ENCODE results near the gene OXLD1. TPM values are rescaled to one million over a fixed set of nuclear protein-coding genes. Genes with fewer than 3 reads are reported as not detected.

The OXLD1 gene
- total RNA-seq, 1 experiment from 2014 or later: 42.8 TPM

DNA sequence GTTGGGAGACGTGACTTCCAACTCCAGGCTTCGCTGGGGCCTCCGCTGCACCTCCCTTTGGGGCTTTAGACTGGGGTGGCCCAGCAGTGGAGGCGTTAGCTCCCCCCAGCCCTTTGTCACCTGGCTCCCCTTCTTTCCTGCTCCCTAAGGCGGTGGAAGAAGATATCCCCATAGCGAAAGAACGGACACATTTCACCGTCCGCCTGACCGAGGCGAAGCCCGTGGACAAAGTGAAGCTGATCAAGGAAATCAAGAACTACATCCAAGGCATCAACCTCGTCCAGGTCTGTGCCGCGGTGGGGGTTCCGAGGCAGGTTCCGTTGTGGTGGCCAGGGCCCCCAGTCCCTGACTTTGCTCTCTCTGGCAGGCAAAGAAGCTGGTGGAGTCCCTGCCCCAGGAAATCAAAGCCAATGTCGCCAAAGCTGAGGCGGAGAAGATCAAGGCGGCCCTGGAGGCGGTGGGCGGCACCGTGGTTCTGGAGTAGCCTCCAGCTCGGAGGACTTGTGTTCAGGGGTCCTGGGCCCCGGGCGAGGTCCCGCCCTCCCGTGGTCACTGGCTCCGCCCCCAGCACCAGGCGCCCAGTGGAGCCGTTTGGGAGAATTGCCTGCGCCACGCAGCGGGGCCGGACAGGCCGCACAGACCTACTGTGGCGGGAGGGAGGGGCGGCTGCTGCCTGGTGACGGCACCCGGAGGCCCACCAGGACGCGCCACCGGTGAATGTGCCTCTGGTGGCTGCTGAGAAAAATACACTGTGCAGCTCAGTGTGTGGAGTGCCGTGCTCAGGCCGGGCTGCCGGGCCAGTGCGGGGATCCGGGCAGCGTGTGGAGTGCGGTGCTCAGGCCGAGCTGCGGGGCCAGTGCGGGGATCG is 40.6 kb upstream of the OXLD1 start:
- Histone ChIP-seq H3K27me3 (ENCODE audit: control insufficient read depth, insufficient read depth, low read length) (no peaks in the 10 kb centered on the region), H3K4me1 (ENCODE audit: control insufficient read depth, insufficient read depth, low read length) (peaks cover 27% of the 10 kb centered on the region), H3K36me3 (ENCODE audit: control insufficient read depth, insufficient read depth, low read length) (peaks cover 20% of the 10 kb centered on the region; the same call in 1 of the 2 replicates), H3K4me3 (ENCODE audit: low read depth in 2 of 2, low read length in 2 of 2) (no peak overlapping the region), H3K9me3 (ENCODE audit: control insufficient read depth, insufficient read depth, low read depth, low read length) (no peaks in the 10 kb centered on the region), H3K27ac (ENCODE audit: low read length) (no peak overlapping the region)
- DNase-seq (ENCODE audit: low read depth, low spot score) (no peak), ATAC-seq (no peak)
- POLR2A ChIA-PET: interaction anchor here (0.5 kb wide), 1 partner anchor 519 kb away, joined by 4 read pairs; no protein-coding TSS in a partner anchor
- TSS peak; percentile 56 for BruUV-seq (replicated peaks)
- CTCF ChIA-PET: no interaction called here
- TF ChIP-seq, protein P1, sequence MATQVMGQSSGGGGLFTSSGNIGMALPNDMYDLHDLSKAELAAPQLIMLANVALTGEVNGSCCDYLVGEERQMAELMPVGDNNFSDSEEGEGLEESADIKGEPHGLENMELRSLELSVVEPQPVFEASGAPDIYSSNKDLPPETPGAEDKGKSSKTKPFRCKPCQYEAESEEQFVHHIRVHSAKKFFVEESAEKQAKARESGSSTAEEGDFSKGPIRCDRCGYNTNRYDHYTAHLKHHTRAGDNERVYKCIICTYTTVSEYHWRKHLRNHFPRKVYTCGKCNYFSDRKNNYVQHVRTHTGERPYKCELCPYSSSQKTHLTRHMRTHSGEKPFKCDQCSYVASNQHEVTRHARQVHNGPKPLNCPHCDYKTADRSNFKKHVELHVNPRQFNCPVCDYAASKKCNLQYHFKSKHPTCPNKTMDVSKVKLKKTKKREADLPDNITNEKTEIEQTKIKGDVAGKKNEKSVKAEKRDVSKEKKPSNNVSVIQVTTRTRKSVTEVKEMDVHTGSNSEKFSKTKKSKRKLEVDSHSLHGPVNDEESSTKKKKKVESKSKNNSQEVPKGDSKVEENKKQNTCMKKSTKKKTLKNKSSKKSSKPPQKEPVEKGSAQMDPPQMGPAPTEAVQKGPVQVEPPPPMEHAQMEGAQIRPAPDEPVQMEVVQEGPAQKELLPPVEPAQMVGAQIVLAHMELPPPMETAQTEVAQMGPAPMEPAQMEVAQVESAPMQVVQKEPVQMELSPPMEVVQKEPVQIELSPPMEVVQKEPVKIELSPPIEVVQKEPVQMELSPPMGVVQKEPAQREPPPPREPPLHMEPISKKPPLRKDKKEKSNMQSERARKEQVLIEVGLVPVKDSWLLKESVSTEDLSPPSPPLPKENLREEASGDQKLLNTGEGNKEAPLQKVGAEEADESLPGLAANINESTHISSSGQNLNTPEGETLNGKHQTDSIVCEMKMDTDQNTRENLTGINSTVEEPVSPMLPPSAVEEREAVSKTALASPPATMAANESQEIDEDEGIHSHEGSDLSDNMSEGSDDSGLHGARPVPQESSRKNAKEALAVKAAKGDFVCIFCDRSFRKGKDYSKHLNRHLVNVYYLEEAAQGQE (IDR thresholded peaks at IDR 0.05; ENCODE audit: insufficient read depth in 1 of 2, low read depth in 2 of 2, low read length in 1 of 2): no peak
- TF ChIP-seq, protein P2, sequence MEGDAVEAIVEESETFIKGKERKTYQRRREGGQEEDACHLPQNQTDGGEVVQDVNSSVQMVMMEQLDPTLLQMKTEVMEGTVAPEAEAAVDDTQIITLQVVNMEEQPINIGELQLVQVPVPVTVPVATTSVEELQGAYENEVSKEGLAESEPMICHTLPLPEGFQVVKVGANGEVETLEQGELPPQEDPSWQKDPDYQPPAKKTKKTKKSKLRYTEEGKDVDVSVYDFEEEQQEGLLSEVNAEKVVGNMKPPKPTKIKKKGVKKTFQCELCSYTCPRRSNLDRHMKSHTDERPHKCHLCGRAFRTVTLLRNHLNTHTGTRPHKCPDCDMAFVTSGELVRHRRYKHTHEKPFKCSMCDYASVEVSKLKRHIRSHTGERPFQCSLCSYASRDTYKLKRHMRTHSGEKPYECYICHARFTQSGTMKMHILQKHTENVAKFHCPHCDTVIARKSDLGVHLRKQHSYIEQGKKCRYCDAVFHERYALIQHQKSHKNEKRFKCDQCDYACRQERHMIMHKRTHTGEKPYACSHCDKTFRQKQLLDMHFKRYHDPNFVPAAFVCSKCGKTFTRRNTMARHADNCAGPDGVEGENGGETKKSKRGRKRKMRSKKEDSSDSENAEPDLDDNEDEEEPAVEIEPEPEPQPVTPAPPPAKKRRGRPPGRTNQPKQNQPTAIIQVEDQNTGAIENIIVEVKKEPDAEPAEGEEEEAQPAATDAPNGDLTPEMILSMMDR (IDR thresholded peaks at IDR 0.05): peak; percentile 23; the same call in 1 of the 2 replicates
- TF ChIP-seq POLR2AphosphoS5 (IDR thresholded peaks at IDR 0.05; ENCODE audit: low read depth, low read length): no peak
- in situ Hi-C loops (cut with HindIII; ENCODE audit: low pct_unique_long_range_greater_than_20kb, low sequenced_read_pairs) (no loop called here), intact Hi-C loops (cut with micrococcal nuclease; ENCODE audit: unreplicated experiment) (no loop called here)

DNA sequence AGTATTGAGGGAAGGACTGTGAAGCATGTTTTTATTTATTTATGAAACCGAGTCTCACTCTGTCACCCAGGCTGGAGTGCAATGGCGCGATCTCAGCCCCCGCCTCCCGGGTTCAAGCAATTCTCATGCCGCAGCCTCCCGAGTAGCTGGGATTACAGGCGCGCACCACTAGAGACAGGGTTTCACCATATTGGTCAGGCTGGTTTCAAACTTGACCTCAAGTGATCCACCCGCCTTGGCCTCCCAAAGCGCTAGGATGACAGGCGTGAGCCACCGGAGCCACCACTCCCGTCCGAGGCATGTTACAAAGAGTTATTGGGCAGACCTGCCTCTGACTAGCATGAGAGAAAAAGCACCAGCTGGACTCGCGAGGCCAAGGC is 39.8 kb upstream of the OXLD1 start:
- no peaks in the 10 kb centered on the region for H3K9me3 ChIP-seq (ENCODE audit: control insufficient read depth, insufficient read depth, low read depth, low read length)
- ChIA-PET CTCF (no interaction called here), POLR2A (no interaction called here)
- in situ Hi-C loops (cut with HindIII; ENCODE audit: low pct_unique_long_range_greater_than_20kb, low sequenced_read_pairs) (no loop called here), intact Hi-C loops (cut with micrococcal nuclease; ENCODE audit: unreplicated experiment) (no loop called here)
- ATAC-seq: no peak
- no TSS peak for BruUV-seq (replicated peaks)
- H3K4me1 ChIP-seq (ENCODE audit: control insufficient read depth, insufficient read depth, low read length): peaks cover 29% of the 10 kb centered on the region
- no peaks in the 10 kb centered on the region for H3K27me3 ChIP-seq (ENCODE audit: control insufficient read depth, insufficient read depth, low read length)
- no peak overlapping the region for H3K27ac ChIP-seq (ENCODE audit: low read length)
- no peak for DNase-seq (ENCODE audit: low read depth, low spot score)
- H3K4me3 ChIP-seq (ENCODE audit: low read depth in 2 of 2, low read length in 2 of 2): no peak overlapping the region
- TF ChIP-seq TCF7L2 (IDR thresholded peaks at IDR 0.05; ENCODE audit: low read depth, low read length): no peak
- TF ChIP-seq, protein P2 (IDR thresholded peaks at IDR 0.05): no peak
- TF ChIP-seq, protein P1 (IDR thresholded peaks at IDR 0.05; ENCODE audit: insufficient read depth in 1 of 2, low read depth in 2 of 2, low read length in 1 of 2): no peak
- TF ChIP-seq SIN3A (IDR thresholded peaks at IDR 0.05; ENCODE audit: borderline replicate concordance, insufficient read depth, low read depth, low read length): no peak
- TF ChIP-seq POLR2AphosphoS5 (IDR thresholded peaks at IDR 0.05; ENCODE audit: low read depth, low read length): no peak
- H3K36me3 ChIP-seq (ENCODE audit: control insufficient read depth, insufficient read depth, low read length): peaks cover 20% of the 10 kb centered on the region; the same call in 1 of the 2 replicates

Measured in Panc1 (cell line).